GM18951 (cell line): ENCODE data around the gene SLC12A4.
"Not testable (repeated sequence)": the region's sequence is repeated elsewhere in the genome, so short reads cannot be mapped to it uniquely, and the experiment has no call there.

Experiments used
- POLR2A ChIP-seq: IDR thresholded peaks from 4 replicates; pipeline ENCODE4 v1.6.1; 2011; ENCODE audit warnings: mild to moderate bottlenecking; ENCODE audit not compliant: insufficient read length, insufficient read depth; ENCODE audit errors: extremely low read depth
- in situ Hi-C: fragments of 300-500 bp; cut with MboI; formaldehyde crosslinking; loops from one replicate; pipeline ENCODE4 v1.12.0; 2022; ENCODE audit warnings: low sequenced_read_pairs, mixed read lengths, inconsistent platforms; ENCODE audit not compliant: unreplicated experiment

The SLC12A4 gene

DNA sequence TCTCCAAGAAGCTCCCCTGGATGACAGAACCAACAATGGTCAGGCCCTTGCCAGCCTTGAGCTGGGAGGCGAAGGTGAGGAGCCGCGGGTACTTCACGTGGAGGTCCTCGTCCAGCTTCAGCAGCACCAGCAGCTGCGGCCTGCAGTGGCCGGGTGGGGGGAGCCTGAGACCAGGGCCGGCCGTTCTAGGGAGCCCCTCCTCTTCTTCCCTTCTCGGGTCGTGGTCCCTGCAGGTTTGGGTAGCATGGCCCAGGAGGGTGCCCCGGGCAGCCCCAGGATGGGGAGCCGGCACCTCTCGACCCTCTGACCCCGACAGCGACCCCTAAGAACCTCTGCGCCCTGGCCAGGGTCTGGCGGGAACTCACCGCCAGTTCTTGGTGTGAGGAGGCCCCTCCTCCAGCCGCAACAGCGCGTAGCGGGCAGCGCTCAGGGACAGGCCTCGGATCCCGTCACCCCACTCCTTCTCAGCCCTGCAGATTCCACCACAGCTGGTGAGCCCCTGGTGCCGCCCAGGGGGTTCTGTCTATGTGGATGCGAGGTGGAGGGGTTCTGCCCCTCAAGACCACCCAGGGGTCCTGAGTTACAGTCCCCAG lies 21.4 kb downstream of the SLC12A4 start:
- peak; percentile 18 for TF ChIP-seq POLR2A
- in situ Hi-C loops, result no loop called here

DNA sequence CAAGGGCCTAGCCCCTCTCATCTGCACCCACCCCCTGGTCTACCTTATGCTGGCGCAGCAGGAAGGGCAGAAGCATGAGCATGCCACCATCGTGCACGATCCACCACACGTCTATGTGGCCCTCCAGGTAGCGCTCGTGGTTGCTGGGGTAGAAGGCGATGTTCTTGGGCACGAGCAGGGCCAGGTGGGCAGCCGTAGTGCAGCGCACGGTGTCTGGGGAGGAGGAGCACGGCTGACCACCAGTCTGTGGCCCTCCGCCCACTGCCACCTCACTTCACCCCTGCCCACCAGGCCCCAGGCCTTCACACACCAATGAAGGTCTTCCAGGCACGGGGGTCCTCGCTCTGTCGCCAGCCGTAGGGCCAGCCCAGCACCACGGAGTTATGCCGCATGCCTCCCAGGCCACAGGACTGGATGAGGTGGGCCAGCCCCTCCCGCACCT lies 22.3 kb downstream of the SLC12A4 start:
- in situ Hi-C loops, result no loop called here
- TF ChIP-seq POLR2A, result no peak

DNA sequence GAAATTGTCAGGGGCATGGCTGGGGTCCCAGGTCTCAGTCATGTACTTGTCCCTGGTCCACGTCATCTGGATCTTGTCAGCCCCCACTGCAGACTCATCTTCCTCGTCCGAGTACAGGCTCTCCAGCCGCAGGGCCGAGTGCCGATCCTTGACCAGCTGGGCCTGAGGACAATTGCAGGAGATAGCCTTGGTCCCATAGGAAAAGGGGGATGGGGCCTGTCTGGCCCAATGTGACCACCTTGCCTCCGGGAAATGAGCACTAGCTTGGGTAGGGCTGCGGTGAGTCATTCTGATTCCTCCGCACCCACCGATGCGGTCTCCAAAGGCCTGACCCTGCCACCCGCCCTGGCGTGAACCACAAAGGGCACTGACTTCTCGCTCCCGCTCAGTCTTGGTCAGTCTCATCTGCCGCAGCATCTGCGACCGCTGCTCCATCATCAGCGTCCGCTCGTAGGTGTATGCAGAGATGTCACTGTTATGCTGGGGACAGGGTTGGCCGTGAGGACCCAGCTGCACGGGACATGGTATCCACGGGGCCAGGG lies 23.0 kb downstream of the SLC12A4 start:
- no peak for TF ChIP-seq POLR2A
- in situ Hi-C loops, result no loop called here

DNA sequence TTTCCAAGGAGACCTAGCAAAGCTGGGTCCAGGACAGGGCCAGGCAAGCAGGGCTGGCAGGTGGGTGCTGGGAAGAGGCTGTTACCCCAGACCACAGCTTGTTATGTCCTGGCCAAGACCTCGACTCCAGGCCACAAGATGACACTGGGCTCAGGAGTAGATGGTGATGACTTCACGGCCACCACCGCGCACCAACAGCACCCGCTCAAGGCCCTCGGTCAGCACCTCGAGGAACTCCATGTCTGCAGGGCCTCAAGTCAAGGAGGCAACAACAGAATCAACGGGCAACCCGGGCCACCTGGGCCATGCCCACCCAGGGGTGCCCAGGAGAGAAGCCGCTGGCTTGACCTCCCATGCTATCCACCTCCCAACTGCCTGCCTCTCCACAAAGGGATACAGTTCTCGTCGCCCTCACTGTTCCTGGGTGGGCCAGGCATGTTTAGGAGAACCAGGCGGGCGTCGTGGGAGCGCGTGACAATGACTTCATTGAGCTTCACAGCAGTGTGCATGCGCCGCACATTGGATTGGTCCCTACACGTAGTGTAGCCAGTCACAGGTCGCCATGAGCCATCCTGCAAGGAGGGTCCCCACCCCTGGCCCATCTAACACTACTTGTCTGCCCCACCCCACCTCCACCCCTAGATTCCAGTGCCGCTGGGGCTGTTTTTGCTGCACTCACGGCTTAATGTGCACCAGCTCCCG lies 23.6 kb downstream of the SLC12A4 start:
- in situ Hi-C loops, result no loop called here

DNA sequence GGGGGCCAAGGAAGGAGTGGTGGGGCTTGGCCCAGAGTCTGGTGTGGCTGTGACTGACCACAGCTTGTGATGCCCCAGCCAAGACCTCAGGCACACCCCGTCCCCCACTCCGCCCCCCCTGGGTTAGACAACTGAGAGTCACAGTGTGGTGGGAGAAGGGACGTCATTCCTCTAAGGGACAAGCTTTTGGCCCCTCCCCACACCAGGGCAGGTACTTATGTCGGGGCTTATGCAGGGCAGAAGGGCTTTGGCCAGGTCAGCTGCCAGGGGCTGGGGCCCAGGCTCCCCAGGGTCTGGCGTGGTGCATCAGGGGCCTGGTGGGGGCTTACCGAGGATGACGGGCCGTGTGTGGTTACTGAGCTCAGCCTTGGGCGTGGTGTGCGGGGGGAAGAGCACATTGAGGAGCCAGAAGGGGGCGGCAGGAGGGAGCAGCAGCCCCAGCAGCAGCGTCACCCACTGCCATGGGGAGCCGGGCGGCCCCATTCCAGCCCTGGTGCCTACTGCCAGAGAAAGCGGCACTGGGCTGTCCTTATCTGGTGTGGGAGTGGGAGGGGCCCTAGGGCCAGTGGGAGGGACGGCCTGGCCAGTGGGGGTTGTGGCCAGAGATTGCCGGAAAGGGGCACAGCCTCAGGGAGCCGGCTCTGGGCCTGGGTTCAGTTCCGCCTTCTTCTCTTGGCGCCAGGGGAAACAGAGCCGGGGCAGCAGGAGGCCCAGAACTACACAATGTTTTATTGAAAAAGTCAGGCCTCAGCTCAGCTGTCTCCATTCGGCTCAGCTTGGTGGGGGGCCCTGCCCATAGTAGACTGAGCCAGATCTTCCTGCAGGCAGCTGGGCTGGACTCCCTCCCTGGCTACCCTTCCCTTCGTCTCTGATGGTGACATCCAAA lies 24.6 kb downstream of the SLC12A4 start, which contains the start of gene LCAT:
TSS of gene LCAT (minus strand) at position 502 of the 886 bp plus-strand sequence. CDS start at position 483, 19 bp downstream.
- TF ChIP-seq POLR2A, result no peak

More for the DNA sequence above, 23.6 kb downstream of the SLC12A4 start:
- no peak for TF ChIP-seq POLR2A

DNA sequence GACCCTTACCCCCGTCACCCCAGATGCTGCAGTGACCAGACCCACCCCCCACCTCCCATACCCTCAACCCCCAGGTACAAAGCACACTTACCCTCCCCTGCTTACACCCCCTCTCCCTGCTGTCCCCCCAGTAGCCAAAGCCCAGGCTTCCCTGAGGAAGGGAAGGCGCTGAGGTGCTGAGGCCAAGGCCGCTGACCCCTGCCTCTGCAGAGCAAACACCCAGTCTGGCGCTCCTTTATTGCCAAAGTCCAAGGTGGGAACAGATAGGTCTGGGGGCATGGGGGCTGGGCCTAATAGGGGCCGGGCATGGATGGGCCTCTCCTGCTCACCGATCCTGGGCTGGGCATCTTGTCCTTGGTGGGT lies 25.2 kb downstream of the SLC12A4 start:
- in situ Hi-C loops, result no loop called here

More for the DNA sequence above, 24.6 kb downstream of the SLC12A4 start, which contains the start of gene LCAT:
- in situ Hi-C loops, result no loop called here

DNA sequence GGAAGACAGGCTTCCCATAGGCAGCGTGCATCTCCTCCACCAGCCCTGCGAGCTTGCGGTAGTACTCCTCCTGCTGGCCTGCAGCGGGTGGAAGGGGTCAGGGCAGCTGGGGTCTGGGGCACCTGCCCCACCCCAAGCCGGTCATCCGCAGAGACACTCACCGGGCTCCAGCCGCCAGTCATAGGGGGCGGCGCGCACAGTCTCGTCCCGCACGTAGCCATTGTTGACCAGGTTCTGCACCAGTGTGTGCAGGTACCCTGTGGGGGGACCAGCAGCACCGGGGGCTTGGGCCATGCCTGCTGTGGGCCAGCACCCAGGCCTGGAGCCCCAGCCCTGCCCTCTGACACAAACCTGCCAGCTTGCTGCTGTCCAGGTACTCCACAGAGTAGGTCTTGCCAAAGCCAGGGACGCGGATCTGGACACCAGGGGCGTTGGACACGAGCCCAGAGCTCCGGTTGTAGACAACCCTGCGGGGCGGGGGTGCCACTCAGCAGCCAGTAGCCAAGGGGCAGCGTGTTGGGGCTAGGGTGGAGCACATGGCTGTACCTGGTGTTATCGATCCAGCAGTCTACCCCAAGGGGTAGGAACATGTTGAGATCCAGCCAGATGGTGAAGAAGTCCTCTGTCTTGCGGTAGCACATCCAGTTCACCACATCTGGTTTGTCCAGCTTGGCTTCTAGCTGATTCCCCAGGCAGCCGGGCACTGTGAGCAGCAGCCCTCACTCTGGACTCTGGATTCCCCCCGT lies 25.8 kb downstream of the SLC12A4 start:
- no peak for TF ChIP-seq POLR2A
- in situ Hi-C loops, result no loop called here

More for the DNA sequence above, 25.2 kb downstream of the SLC12A4 start:
- TF ChIP-seq POLR2A, result no peak

DNA sequence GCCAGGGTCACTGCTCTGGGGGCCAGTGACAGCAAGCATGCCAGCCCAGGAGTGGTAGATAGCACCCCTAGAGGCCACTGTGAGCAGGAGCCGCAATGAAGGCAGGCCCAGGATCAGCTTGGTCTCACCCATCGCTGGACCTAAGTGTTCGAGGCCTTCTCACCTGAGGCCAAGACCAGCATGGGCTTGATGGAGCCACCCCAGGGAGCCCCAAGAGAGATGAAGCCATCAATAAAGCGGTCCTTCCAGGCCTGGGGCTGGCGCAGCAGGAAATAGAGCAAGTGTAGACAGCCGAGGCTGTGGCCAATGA lies 26.3 kb downstream of the SLC12A4 start:
- in situ Hi-C loops, result no loop called here
- TF ChIP-seq POLR2A, result no peak

DNA sequence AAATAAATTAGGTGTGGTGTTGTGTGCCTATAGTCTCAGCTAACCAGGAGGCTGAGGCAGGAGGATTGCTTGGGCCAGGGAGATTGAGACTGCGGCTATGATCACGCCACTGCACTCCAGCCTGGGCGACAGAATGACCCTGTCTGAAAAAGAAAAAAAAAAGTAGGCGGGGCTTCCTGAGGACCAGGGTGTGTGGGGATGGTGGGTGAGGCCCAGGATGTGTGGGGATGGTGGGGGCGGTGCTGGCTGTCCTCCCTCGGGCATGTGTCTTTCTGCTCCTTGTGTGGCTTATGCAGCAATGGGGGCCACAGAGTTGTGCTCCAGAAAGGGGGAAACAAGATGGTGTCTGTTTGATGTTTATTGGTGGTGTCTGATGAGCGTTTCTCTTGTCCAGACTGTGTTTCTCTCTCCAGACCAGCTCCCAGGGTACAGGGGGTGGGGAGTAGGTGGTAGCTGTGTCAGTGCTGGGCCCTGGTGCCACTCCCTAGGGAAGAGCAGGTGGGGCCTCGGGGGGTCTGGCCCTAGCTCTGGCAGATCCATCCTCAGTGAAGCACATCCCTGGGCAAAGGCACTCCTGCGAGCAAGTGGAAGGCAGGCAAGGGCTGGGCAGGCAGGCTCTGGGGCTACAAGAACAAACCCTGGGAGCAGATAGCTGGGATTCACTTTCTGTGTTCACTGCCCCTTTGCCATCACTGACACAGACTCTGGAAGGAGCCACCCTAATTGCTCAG lies 26.8 kb downstream of the SLC12A4 start:
- TF ChIP-seq POLR2A, result no peak
- in situ Hi-C loops, result no loop called here

DNA sequence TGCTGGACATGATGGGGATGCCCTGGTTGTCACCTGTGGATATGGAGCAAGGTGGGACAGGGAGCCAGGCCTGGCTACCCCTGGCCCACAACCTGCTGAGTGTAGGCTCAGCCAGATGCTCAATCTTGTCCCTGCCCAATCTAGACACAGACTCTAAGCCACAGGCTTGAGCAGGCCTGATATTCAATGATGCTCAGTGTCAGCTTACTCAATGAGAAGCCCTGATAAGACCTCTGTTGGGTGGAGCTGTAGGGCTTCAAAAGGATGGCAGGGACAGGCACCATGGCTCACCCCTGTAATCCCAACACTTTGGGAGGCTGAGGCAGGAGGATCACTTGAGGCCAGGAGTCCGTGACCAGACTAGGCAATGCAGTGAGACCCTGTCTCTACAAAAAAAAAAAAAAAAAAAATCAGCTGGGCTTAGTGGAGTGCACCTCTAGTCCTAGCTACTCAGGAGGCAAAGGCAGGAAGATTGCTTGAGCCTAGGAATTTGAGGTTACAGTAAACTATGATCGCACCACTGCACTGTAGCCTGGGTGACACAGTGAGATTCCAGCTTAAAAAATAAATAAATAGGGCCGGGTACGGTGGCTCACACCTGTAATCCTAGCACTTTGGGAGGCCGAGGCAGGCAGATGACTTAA lies 27.9 kb downstream of the SLC12A4 start:
- no peak for TF ChIP-seq POLR2A
- in situ Hi-C loops, result no loop called here

DNA sequence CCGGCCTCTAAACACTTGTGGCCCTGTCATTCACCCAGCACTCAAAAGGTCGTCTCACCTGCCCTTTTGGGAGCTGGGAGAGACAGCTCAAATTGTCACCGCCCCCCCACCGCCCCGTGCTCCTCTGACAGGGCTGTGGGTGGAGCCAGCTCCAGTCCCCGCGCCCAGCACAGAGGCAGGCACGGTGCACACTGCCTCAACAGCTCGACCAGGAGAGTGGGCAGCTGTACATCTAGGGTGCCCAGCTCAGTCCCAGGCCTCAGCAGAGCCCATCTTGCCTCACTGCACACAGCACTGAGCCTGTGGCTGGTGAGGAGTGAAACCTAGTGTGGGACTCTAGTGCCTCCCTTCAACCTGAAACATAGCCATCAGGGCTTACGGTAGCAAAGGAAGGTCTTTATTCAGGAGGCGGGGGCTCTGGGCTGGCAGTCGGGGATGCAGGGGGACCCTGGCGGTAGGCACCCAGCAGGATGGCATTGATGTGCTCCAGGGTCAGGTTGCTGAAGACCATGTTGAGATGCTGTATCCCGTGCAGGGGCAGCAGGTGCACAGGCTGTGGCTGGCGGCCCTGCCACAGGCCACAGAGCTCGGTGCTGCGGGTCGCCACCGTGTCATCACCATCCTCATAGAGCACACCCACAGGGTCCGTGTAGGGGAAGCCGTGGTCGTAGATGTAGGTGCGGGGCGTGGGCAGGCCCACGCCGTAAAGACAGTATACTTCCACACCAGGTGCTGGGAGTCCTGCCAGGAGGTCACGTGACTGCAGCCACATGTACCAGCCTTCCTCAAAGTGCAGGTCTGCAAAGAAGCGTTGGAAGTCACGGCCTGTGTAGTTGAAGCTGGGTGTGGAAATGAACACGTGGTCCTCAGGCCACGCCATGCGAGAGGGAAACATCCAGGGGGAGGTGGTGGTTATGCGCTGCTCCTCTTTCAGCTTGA lies 28.7 kb downstream of the SLC12A4 start:
- in situ Hi-C loops, result no loop called here
- peak; percentile 6 for TF ChIP-seq POLR2A

DNA sequence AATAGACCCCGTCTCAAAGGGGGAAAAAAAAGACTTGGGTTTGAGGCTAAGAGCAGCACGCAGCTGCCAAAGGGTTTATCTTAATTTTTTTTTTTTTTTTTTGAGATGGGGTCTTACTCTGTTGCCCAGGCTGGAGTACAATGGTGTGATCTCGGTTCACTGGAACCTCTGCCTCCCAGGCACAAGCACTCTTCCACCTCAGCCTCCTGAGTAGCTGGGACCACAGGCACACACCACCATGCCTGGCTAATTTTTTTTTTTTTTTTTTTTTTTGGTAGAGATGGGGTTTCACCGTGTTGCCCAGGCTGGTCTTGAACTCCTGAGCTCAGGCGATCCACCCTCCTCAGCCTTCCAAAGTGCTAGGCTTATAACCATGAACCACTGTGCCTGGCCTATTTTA lies 30.7 kb downstream of the SLC12A4 start:
- in situ Hi-C loops, result not testable (repeated sequence)
